ENCODE measurements around the gene EIF4E2.

GRCh38 chr2:232562515-232563151 is 12.1 kb downstream of the EIF4E2 start:
- TF ChIP-seq, protein P1, sequence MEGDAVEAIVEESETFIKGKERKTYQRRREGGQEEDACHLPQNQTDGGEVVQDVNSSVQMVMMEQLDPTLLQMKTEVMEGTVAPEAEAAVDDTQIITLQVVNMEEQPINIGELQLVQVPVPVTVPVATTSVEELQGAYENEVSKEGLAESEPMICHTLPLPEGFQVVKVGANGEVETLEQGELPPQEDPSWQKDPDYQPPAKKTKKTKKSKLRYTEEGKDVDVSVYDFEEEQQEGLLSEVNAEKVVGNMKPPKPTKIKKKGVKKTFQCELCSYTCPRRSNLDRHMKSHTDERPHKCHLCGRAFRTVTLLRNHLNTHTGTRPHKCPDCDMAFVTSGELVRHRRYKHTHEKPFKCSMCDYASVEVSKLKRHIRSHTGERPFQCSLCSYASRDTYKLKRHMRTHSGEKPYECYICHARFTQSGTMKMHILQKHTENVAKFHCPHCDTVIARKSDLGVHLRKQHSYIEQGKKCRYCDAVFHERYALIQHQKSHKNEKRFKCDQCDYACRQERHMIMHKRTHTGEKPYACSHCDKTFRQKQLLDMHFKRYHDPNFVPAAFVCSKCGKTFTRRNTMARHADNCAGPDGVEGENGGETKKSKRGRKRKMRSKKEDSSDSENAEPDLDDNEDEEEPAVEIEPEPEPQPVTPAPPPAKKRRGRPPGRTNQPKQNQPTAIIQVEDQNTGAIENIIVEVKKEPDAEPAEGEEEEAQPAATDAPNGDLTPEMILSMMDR (IDR thresholded peaks at IDR 0.05; ENCODE audit: insufficient read depth, low read length, poor library complexity, severe bottlenecking): no peak
- no peak for TF ChIP-seq EZH2phosphoT487 (conservative IDR thresholded peaks at IDR 0.05; ENCODE audit: low read length)

Data from SU-DHL-6 (cell line).